Activated T-helper 1 cell treated with anti-CD3 and anti-CD28 coated beads, Interleukin-2, amount 50 U/mL, for 16 hours (primary cell): ENCODE measurements around the gene SLC6A2.
A peak's percentile ranks its signal among the peaks of the same experiment; 100 is the strongest.
"Not testable (repeated sequence)": the region's sequence is repeated elsewhere in the genome, so short reads cannot be mapped to it uniquely, and the experiment has no call there.

Experiments used
- DNase-seq, 2 donors: peaks; one replicate each; pipeline ENCODE4 v3.0.0-alpha.2; 2020; ENCODE audit warnings: low read depth in 1 of 2, low spot score in 1 of 2

Gene SLC6A2

GRCh38 chr16:55709801-55710200, 54.0 kb downstream of the SLC6A2 start:
- DNase-seq, result no peak

GRCh38 chr16:55710466-55710865, 54.7 kb downstream of the SLC6A2 start:
- DNase-seq, result no peak

GRCh38 chr16:55711959-55712876, 56.4 kb downstream of the SLC6A2 start:
- peak; percentile 23 to 27 for DNase-seq

GRCh38 chr16:55713103-55713502, 57.3 kb downstream of the SLC6A2 start:
- no peak for DNase-seq

- no peak for DNase-seq
These were observed 61.5 kb downstream of the SLC6A2 start for GRCh38 chr16:55717326-55717725.

GRCh38 chr16:55725055-55725777, 69.4 kb downstream of the SLC6A2 start:
- no peak for DNase-seq

DNA sequence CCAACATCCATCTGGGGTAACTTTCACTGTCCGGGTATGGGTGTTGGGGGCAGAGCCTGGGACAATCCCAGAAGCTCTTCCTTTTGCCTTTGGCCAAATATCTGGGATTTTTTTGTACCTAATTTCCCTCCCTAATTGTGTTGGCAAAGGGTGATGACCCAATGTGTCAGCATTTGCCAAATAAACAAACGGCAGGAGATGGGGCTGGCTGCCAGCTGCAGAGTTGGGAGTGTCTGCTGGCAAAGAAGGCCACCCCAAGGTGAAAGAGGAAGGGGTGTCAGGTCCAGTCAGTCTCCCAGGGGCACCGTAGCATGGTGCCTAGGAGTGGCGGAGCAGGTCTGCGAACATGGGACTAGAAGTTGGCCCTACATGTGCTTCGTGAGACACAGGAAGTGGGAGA, 73.0 kb downstream of the SLC6A2 start:
- no peak for DNase-seq

DNA sequence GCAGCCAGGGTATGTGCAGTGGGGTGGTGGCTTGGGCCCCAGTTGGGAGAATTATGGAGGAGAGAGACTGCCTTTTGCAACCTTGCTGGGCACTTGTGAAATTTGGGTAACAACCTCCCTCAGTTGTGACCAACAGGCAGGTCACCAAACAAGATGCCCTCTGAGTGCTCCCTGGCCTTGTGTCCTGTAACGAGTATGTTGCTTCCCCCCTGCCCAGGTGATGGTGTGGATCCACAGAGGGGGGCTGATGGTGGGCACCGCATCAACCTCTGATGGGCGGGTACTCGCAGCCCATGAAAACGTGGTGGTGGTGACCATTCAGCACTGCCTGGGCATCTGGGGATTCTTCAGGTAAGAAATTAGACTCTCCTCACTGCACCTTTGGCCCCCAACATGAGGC, 74.3 kb downstream of the SLC6A2 start:
- DNase-seq, result no peak

- no peak for DNase-seq
These were observed 76.7 kb downstream of the SLC6A2 start for GRCh38 chr16:55732496-55732895.

DNA sequence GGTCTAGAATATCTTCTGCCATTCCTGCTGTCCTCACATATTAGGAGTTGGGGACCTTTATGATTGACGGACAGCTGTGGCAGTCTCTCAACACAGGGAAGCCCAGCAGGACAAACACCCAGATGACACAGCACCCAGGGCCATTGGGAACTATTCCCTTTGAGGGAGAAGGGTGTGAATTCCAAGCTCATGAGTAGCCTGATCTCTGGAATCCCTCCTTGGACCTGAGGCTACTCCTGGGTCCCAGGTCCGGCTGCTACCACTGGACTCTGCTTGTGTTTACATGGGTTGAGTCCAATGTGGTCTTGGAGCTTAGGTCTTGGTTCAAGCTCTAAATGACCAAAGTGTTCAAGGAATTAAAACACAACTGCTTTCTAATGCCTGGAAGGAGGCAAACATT, 78.9 kb downstream of the SLC6A2 start:
- DNase-seq, result no peak

DNA sequence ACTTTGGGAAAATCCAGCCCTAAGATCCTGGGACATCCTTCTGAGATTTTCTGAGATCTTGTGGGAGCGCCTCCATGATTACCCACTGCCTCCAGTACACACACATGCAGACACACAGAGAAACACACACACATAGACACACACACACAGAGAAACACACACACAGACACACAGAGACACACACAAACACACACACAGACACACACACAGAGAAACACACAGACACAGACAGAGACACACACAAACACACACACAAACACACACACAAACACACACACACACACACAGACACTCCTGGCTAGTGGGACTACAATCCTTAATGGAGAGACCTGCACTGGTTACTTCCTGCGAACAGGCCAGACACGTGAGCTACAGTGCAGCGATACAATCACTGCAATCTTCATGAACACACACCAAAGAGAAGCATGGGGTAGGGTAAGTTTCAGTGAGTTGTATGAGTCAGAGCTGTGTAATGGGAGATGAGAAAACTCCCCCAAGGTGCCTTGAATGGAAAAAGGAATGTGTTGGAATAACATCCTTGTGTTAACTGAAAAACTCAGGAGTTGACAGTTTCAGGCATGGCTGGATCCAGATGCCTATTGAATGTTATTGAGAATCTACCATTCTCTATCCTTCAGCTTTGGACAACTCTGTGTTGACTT, 79.5 kb downstream of the SLC6A2 start:
- no peak for DNase-seq

GRCh38 chr16:55736671-55737070, 80.9 kb downstream of the SLC6A2 start:
- no peak for DNase-seq

GRCh38 chr16:55737318-55737717, 81.5 kb downstream of the SLC6A2 start:
- no peak for DNase-seq

- no peak for DNase-seq
These were observed 82.2 kb downstream of the SLC6A2 start for GRCh38 chr16:55737966-55738365.

DNA sequence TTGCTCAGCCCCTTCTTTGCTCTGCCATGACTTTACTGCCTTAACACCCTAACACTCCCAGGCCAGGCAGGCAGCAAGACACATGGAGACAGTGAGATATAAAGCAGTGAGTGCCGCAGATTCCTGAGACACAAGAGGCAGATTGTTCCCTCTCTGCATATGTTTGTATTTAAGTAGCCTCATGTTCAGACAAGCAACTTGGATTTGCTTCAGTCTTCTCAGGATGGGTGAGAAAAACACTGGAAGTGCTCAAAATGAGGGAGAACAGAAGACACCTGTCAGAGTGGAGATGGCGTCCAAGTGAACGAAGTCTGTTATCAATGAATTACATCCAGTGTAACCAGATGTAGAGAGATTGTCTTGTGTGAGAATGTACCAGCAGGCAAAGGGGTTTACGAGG, 90.3 kb downstream of the SLC6A2 start:
- DNase-seq, result no peak

DNA sequence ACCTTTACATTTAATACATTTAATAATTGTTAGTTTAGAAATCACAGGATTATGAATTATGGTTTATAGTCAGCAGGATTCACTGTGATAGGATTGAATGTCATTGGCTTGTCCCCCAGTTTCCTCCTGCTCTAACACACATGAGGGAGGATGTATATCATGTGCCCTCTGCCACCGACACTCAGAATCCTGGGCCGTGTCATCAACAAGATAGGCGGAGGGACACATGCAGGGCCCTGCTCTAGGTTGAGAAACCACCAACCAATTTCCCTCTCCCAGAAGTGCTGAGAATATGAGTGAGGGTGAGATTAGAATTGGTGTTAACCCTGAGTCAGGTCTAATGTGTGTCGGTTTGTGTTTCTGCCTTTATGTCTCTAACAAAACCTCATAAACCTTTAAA, 92.0 kb downstream of the SLC6A2 start:
- DNase-seq, result no peak

DNA sequence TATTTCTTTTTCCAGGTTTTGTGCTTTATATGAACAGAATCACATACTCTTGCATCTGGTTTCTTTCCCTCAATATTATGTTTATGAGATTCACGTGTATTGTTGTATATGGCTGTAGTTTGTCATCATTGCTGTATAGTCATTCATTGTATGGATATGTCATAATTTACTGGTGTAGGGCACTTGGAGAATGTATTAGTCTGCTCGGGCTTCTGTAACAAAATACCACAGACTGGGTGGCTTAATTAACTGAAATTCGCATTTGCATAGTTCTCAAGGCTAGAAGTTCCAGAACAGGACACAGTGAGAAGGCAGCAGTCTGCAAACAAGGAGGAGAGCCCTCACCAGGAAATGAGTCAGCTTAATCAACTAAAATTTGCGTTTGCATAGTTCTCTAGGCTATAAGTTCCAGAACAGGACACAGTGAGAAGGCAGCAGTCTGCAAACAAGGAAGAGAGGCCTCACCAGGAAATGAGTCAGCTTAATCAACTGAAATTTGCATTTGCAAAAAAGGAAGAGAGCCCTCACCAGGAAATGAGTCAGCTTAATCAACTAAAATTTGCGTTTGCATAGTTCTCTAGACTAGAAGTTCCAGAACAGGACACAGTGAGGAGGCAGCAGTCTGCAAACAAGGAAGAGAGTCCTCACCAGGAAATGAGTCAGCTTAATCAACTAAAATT, 96.8 kb downstream of the SLC6A2 start:
- not testable (repeated sequence) for DNase-seq

- not testable (repeated sequence) for DNase-seq
These were observed 97.4 kb downstream of the SLC6A2 start for GRCh38 chr16:55753145-55753631.
